Hepatocyte (in vitro differentiated cells): ENCODE data around the gene NOP56.

ENCODE experiments used
- CTCF ChIP-seq: fragments of 200-600 bp; sonication (generic); IDR thresholded peaks from 2 replicates; pipeline ENCODE4 v1.5.1; 2016; ENCODE audit warnings: antibody characterized with exemption, mild to moderate bottlenecking; ENCODE audit not compliant: poor library complexity
- EZH2phosphoT487 ChIP-seq: fragments of 200-600 bp; sonication (generic); IDR thresholded peaks from one replicate; pipeline ENCODE4 v1.6.1; 2018; ENCODE audit warnings: antibody characterized with exemption, mild to moderate bottlenecking, low read depth, moderate library complexity; ENCODE audit not compliant: unreplicated experiment, severe bottlenecking

- TF ChIP-seq CTCF (no peak), EZH2phosphoT487 (no peak)
Measured at GRCh38 chr20:2658414-2659354, 6.3 kb downstream of the NOP56 start.
